ENCODE data around the gene KRTAP2-3. TPM values are rescaled to one million over a fixed set of nuclear protein-coding genes. Genes with fewer than 3 reads are reported as not detected.
"Not testable (repeated sequence)": the region's sequence is repeated elsewhere in the genome, so short reads cannot be mapped to it uniquely, and the experiment has no call there.

KRTAP2-3 gene
- total and polyA plus RNA-seq, 9 donors, result not detected

- not testable (repeated sequence) for H3K27ac ChIP-seq (ENCODE audit: low read length); H3K9me3 ChIP-seq (replicated peaks; ENCODE audit: control insufficient read depth, low read depth, low read length); H3K36me3 ChIP-seq (ENCODE audit: control insufficient read depth, insufficient read depth, low read length); DNase-seq; H3K4me3 ChIP-seq (ENCODE audit: low read length); H3K4me1 ChIP-seq (ENCODE audit: control insufficient read depth, insufficient read depth, low read length); H3K27me3 ChIP-seq (ENCODE audit: control insufficient read depth, insufficient read depth, low read length)
- WGBS (ENCODE audit: insufficient coverage), result 64% methylated on average over 2 of the region's 9 CpGs
Observed at GRCh38 chr17:41054556-41054955, 5.4 kb downstream of the KRTAP2-3 start.

GRCh38 chr17:41054025-41054424 lies 5.9 kb downstream of the KRTAP2-3 start:
- Histone ChIP-seq H3K9me3 (replicated peaks; ENCODE audit: control insufficient read depth, low read depth, low read length) (no peaks in the 10 kb centered on the region), H3K4me1 (ENCODE audit: control insufficient read depth, insufficient read depth, low read length) (no peaks in the 10 kb centered on the region), H3K27ac (ENCODE audit: low read length) (no peak overlapping the region), H3K36me3 (ENCODE audit: control insufficient read depth, insufficient read depth, low read length) (no peaks in the 10 kb centered on the region), H3K4me3 (ENCODE audit: low read length) (no peak overlapping the region), H3K27me3 (ENCODE audit: control insufficient read depth, insufficient read depth, low read length) (peaks cover 2% of the 10 kb centered on the region)
- 79% methylated on average over 4 of the region's 4 CpGs for WGBS (ENCODE audit: insufficient coverage)
- DNase-seq, result no peak

GRCh38 chr17:41052566-41052965 lies 7.3 kb downstream of the KRTAP2-3 start:
- H3K36me3 ChIP-seq (ENCODE audit: control insufficient read depth, insufficient read depth, low read length), result no peaks in the 10 kb centered on the region
- no peak overlapping the region for H3K27ac ChIP-seq (ENCODE audit: low read length)
- no peak for DNase-seq
- no peaks in the 10 kb centered on the region for H3K9me3 ChIP-seq (replicated peaks; ENCODE audit: control insufficient read depth, low read depth, low read length)
- H3K4me1 ChIP-seq (ENCODE audit: control insufficient read depth, insufficient read depth, low read length), result no peaks in the 10 kb centered on the region
- H3K27me3 ChIP-seq (ENCODE audit: control insufficient read depth, insufficient read depth, low read length), result peaks cover 6% of the 10 kb centered on the region
- no peak overlapping the region for H3K4me3 ChIP-seq (ENCODE audit: low read length)

- Histone ChIP-seq H3K27ac (ENCODE audit: low read length) (no peak overlapping the region), H3K4me3 (ENCODE audit: low read length) (no peak overlapping the region), H3K27me3 (ENCODE audit: control insufficient read depth, insufficient read depth, low read length) (peaks cover 6% of the 10 kb centered on the region), H3K36me3 (ENCODE audit: control insufficient read depth, insufficient read depth, low read length) (no peaks in the 10 kb centered on the region), H3K4me1 (ENCODE audit: control insufficient read depth, insufficient read depth, low read length) (no peaks in the 10 kb centered on the region), H3K9me3 (replicated peaks; ENCODE audit: control insufficient read depth, low read depth, low read length) (no peaks in the 10 kb centered on the region)
- DNase-seq, result no peak
- WGBS (ENCODE audit: insufficient coverage), result 70% methylated on average over 2 of the region's 2 CpGs
Observed at GRCh38 chr17:41049110-41049509, 10.8 kb downstream of the KRTAP2-3 start.

GRCh38 chr17:41048441-41048840 lies 11.5 kb downstream of the KRTAP2-3 start:
- H3K27me3 ChIP-seq (ENCODE audit: control insufficient read depth, insufficient read depth, low read length), result peaks cover 6% of the 10 kb centered on the region
- H3K27ac ChIP-seq (ENCODE audit: low read length), result no peak overlapping the region
- no peaks in the 10 kb centered on the region for H3K36me3 ChIP-seq (ENCODE audit: control insufficient read depth, insufficient read depth, low read length)
- DNase-seq, result no peak
- H3K9me3 ChIP-seq (replicated peaks; ENCODE audit: control insufficient read depth, low read depth, low read length), result no peaks in the 10 kb centered on the region
- no CpG with 5 or more reads among the region's 7 CpGs for WGBS (ENCODE audit: insufficient coverage)
- no peaks in the 10 kb centered on the region for H3K4me1 ChIP-seq (ENCODE audit: control insufficient read depth, insufficient read depth, low read length)
- no peak overlapping the region for H3K4me3 ChIP-seq (ENCODE audit: low read length)

- H3K4me3 ChIP-seq (ENCODE audit: low read length); H3K27ac ChIP-seq (ENCODE audit: low read length); H3K36me3 ChIP-seq (ENCODE audit: control insufficient read depth, insufficient read depth, low read length); DNase-seq; H3K9me3 ChIP-seq (replicated peaks; ENCODE audit: control insufficient read depth, low read depth, low read length); H3K27me3 ChIP-seq (ENCODE audit: control insufficient read depth, insufficient read depth, low read length); H3K4me1 ChIP-seq (ENCODE audit: control insufficient read depth, insufficient read depth, low read length): not testable (repeated sequence)
- 63% methylated on average over 5 of the region's 33 CpGs for WGBS (ENCODE audit: insufficient coverage)
Observed at GRCh38 chr17:41046735-41047465, 13.0 kb downstream of the KRTAP2-3 start, which contains the start of gene KRTAP2-1. Gene KRTAP2-1, minus strand, starts transcription at chr17:41047316. Its CDS starts 49 bp downstream, at chr17:41047267.

GRCh38 chr17:41042953-41043352 lies 17.0 kb downstream of the KRTAP2-3 start:
- Histone ChIP-seq H3K36me3 (ENCODE audit: control insufficient read depth, insufficient read depth, low read length) (no peaks in the 10 kb centered on the region), H3K9me3 (replicated peaks; ENCODE audit: control insufficient read depth, low read depth, low read length) (no peaks in the 10 kb centered on the region), H3K27me3 (ENCODE audit: control insufficient read depth, insufficient read depth, low read length) (peaks cover under 1% of the 10 kb centered on the region), H3K27ac (ENCODE audit: low read length) (no peak overlapping the region), H3K4me1 (ENCODE audit: control insufficient read depth, insufficient read depth, low read length) (no peaks in the 10 kb centered on the region), H3K4me3 (ENCODE audit: low read length) (no peak overlapping the region)
- DNase-seq, result no peak
- WGBS (ENCODE audit: insufficient coverage), result no CpG with 5 or more reads among the region's 1 CpG

GRCh38 chr17:41040783-41041571 lies 18.9 kb downstream of the KRTAP2-3 start, which contains the start of gene KRTAP1-1:
Gene KRTAP1-1, minus strand, starts transcription at chr17:41041450. Its CDS starts 53 bp downstream, at chr17:41041397.
- 70% methylated on average over 6 of the region's 14 CpGs for WGBS (ENCODE audit: insufficient coverage)
- not testable (repeated sequence) for H3K27me3 ChIP-seq (ENCODE audit: control insufficient read depth, insufficient read depth, low read length); H3K27ac ChIP-seq (ENCODE audit: low read length); H3K4me1 ChIP-seq (ENCODE audit: control insufficient read depth, insufficient read depth, low read length); H3K4me3 ChIP-seq (ENCODE audit: low read length); H3K36me3 ChIP-seq (ENCODE audit: control insufficient read depth, insufficient read depth, low read length); H3K9me3 ChIP-seq (replicated peaks; ENCODE audit: control insufficient read depth, low read depth, low read length)
- peak; percentile 60 for DNase-seq

GRCh38 chr17:41037853-41038350 lies 22.0 kb downstream of the KRTAP2-3 start:
- no peaks in the 10 kb centered on the region for H3K27me3 ChIP-seq (ENCODE audit: control insufficient read depth, insufficient read depth, low read length)
- H3K9me3 ChIP-seq (replicated peaks; ENCODE audit: control insufficient read depth, low read depth, low read length), result no peaks in the 10 kb centered on the region
- no peak overlapping the region for H3K4me3 ChIP-seq (ENCODE audit: low read length)
- no peaks in the 10 kb centered on the region for H3K36me3 ChIP-seq (ENCODE audit: control insufficient read depth, insufficient read depth, low read length)
- no peaks in the 10 kb centered on the region for H3K4me1 ChIP-seq (ENCODE audit: control insufficient read depth, insufficient read depth, low read length)
- no peak for DNase-seq
- H3K27ac ChIP-seq (ENCODE audit: low read length), result no peak overlapping the region
- no CpG with 5 or more reads among the region's 2 CpGs for WGBS (ENCODE audit: insufficient coverage)

GRCh38 chr17:41034346-41034935 lies 25.5 kb downstream of the KRTAP2-3 start, which contains the start of gene KRTAP1-3:
Gene KRTAP1-3, minus strand, starts transcription at chr17:41034874. Its CDS starts 53 bp downstream, at chr17:41034821.
- H3K9me3 ChIP-seq (replicated peaks; ENCODE audit: control insufficient read depth, low read depth, low read length); H3K27me3 ChIP-seq (ENCODE audit: control insufficient read depth, insufficient read depth, low read length); H3K36me3 ChIP-seq (ENCODE audit: control insufficient read depth, insufficient read depth, low read length); H3K4me1 ChIP-seq (ENCODE audit: control insufficient read depth, insufficient read depth, low read length); H3K4me3 ChIP-seq (ENCODE audit: low read length); H3K27ac ChIP-seq (ENCODE audit: low read length): not testable (repeated sequence)
- DNase-seq, result peak; percentile 41
- WGBS (ENCODE audit: insufficient coverage), result 83% methylated on average over 6 of the region's 10 CpGs
